ENCODE measurements around the gene ELP4.

The ELP4 gene

GRCh38 chr11:31780078-31780477 is 270.5 kb downstream of the ELP4 start:
- no peak for DNase-seq (ENCODE audit: low read depth)

- no peak for DNase-seq (ENCODE audit: low read depth)
These were observed 271.0 kb downstream of the ELP4 start for GRCh38 chr11:31780480-31780971.

- DNase-seq (ENCODE audit: low read depth), result no peak
These were observed 272.7 kb downstream of the ELP4 start for GRCh38 chr11:31782257-31782656.

GRCh38 chr11:31783252-31783651 is 273.7 kb downstream of the ELP4 start:
- no peak for DNase-seq (ENCODE audit: low read depth)

- DNase-seq (ENCODE audit: low read depth), result no peak
These were observed 275.0 kb downstream of the ELP4 start for GRCh38 chr11:31784611-31785010.

- no peak for DNase-seq (ENCODE audit: low read depth)
These were observed 277.6 kb downstream of the ELP4 start for GRCh38 chr11:31786996-31787685.

GRCh38 chr11:31788085-31788484 is 278.5 kb downstream of the ELP4 start:
- no peak for DNase-seq (ENCODE audit: low read depth)

GRCh38 chr11:31790649-31791048 is 281.1 kb downstream of the ELP4 start:
- DNase-seq (ENCODE audit: low read depth), result no peak

GRCh38 chr11:31792036-31792435 is 282.5 kb downstream of the ELP4 start:
- no peak for DNase-seq (ENCODE audit: low read depth)

- no peak for DNase-seq (ENCODE audit: low read depth)
These were observed 282.9 kb downstream of the ELP4 start for GRCh38 chr11:31792456-31792855.

GRCh38 chr11:31793264-31793663 is 283.7 kb downstream of the ELP4 start:
- DNase-seq (ENCODE audit: low read depth), result no peak

- DNase-seq (ENCODE audit: low read depth), result no peak
These were observed 285.0 kb downstream of the ELP4 start for GRCh38 chr11:31794548-31794947.

- no peak for DNase-seq (ENCODE audit: low read depth)
These were observed 286.3 kb downstream of the ELP4 start for GRCh38 chr11:31795706-31796498.

GRCh38 chr11:31796499-31797189 is 287.1 kb downstream of the ELP4 start:
- DNase-seq (ENCODE audit: low read depth), result no peak

- DNase-seq (ENCODE audit: low read depth), result no peak
These were observed 287.9 kb downstream of the ELP4 start for GRCh38 chr11:31797190-31798056.

- DNase-seq (ENCODE audit: low read depth), result no peak
These were observed 288.5 kb downstream of the ELP4 start for GRCh38 chr11:31798057-31798553.

- DNase-seq (ENCODE audit: low read depth), result no peak
These were observed 289.2 kb downstream of the ELP4 start for GRCh38 chr11:31798554-31799434.

GRCh38 chr11:31799435-31800397 is 290.1 kb downstream of the ELP4 start:
- no peak for DNase-seq (ENCODE audit: low read depth)
